Measurements from ENCODE around the gene TOX2.

The TOX2 gene

DNA sequence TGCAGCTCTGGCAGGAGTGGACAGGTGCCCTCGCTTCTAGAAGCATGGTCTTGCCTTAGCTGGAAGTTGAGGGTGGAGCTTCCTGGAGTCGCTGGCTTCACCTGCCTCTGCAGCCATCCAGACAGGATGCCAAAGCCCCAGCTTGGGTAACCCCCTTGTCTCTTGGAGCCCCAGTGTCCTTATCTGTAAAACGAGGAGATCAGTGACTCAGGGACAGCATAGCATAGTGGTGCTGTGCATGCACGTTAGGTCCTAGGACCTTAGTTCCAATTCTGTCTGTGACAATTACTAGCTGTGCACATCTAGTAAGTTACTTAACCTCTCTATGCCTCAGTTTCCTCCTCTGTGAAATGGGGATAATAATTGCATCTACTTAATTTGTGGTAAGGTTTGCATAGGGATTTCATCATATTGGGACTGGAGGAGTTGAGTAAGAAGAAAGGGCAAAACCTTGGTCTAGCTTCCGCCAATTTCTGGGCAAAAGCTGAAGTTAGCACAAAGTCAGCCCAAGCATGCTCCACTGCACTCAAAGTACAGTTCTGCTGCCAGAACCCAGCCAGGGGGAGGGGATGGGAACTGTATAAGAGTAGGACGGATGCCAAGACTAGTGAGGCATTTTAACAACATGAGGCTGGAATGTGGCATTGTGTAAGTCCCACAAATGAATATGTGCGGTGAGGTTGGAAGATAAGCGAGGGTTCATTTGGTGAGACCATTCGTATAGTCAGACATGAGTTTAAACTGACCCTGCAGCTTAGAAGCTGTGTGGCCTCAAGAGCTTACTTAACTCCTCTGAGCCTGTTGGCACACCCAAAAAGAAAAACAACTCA is 24.5 kb downstream of the TOX2 start:
- no peak for DNase-seq (ENCODE audit: low read depth)

DNA sequence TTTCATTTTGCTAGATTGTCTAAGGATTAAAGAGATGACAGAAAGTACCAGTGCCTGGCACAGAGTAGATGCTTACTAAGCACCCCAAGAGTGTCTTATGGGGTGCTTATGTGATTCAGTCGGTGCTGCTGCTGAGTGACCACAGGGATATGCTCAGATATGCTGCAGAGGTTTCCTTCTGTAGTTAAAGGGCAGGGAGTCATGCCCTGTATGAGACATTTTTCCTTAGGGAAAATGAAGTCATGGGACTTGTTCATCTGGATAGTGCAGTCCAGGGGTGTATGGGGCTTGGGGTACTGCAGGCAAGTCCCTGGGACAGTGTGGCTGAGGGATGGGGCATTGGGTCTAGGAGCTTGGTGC is 25.1 kb downstream of the TOX2 start:
- no peak for DNase-seq (ENCODE audit: low read depth)

DNA sequence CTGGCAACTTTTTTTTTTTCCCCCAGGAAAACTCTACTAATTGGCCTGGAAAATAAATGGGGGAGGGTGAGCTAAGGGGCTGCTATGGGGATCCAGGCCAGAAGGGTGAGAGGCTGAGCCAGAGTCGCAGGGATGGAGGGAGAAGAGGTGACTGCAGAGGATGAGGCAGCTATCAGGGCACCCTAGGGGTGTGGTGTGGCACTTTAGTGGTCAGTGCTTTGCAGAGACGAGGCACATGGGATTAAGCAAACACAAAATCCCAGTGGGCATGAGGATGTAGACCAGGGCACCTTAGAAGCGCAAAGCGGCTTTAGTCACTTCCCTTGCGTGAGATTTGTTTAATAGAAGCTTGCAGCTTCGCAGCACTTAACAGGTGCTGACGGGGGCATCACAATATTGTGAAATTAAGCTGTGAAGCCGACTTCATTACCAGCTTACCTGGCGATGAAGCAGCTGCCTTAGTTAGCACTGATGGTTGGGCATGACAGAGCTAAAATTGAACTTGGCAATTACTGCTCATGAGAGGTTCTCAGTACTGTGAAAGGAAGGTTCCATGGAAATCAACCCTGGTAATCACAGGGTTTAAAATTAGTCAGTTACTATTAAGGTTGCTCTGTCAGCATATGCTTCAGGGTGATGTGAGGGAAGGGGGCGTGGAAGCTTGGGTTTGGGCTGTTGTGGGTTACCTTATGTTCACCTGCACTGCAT is 26.0 kb downstream of the TOX2 start:
- DNase-seq (ENCODE audit: low read depth) = no peak

DNA sequence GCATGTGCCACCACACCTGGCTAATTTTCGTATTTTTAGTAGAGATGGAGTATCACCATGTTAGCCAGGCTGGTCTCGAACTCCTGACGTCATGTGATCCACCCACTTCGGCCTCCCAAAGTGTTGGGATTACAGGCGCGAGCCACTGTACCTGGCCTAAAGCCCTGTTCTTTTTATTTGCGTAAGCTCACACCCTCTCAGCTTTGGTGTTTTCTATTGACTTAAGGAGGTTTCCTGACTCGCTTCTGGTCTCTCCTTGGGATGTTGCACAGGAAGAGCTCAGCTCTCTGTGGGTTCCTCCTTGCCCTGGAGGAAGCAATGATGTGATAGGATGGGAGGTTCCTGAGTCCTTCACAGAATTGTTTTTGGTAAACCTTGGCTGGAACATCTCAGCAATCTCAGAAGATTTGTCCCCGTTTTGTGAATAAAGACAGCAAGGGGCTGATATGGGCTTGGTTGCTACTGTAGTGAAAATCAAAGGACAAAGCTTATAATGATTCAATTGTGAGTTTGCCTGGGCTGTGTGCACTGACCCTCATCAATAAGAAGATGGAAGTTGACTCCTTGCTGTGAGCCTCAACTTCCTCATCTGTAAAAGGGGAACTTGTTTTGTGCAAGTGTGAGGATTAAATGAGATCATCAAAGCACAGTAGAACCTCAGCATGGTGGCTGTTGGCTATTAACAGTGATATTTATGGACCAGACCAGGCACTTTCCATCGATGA is 27.0 kb downstream of the TOX2 start:
- no peak for DNase-seq (ENCODE audit: low read depth)

DNA sequence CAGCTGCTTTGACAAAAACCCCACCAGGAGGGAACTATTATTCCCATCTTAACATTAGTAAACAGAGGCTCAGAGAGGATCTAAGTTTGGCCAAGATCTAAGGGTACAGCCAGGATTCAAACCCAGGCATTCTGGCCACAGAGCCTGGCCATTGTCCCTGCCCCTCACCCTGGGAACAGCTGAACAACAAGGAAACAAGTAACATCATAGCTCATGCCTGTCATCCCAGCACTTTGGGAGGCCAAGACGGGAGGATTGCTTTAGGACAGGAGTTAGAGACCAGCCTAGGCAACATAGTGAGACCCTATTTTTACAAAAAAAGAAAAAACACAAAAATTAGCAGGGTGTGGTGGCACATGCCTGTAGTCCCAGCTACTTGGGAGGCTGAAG is 27.5 kb downstream of the TOX2 start:
- no peak for DNase-seq (ENCODE audit: low read depth)

DNA sequence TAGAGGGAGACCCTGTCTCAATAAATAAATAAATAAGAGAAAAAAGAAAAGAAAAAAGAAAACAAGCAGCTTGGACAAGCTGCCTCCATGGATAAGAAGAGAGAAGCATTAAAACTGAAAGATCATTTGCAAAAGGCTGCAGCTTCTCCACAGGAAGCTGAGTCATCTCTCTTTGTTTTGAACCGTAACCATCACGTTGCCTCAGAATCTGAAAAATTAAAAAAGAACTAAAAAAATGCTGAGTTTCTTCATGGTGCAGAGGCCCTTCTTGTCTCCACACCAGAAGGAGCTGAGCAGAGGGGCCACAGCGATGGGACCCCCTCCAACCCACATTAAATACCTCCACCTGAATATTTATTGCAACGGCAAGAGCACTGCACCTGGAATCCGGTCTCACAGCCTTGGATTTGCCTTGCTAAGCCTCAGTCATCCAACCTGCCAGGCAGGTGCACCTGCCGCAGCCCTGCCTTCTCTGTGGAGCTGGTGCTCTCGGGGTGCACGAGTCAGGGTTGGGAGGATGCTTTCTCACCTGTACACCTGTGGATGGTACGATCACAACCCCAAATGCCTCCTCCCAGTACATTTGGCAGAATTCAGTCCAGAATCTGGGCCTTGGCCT is 28.1 kb downstream of the TOX2 start:
- DNase-seq (ENCODE audit: low read depth) = no peak

DNA sequence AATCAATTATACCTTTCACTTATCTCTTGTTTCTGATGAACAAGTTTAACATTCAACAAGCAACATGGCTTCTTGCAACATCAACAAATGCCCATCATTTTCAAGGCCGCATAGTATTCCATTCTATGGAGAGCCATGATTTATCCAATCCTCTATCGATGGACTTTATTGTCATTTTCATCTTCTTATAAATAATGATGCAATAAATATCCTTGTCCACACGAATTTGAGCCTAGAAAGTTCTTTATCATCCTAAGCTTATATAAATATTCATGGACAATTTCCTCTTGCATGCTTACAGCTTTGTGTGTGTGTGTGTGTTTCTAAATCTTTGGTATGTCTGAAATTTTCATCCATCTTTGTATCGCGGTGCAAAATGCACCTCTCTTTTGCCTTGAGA is 29.1 kb downstream of the TOX2 start:
- DNase-seq (ENCODE audit: low read depth) = no peak

DNA sequence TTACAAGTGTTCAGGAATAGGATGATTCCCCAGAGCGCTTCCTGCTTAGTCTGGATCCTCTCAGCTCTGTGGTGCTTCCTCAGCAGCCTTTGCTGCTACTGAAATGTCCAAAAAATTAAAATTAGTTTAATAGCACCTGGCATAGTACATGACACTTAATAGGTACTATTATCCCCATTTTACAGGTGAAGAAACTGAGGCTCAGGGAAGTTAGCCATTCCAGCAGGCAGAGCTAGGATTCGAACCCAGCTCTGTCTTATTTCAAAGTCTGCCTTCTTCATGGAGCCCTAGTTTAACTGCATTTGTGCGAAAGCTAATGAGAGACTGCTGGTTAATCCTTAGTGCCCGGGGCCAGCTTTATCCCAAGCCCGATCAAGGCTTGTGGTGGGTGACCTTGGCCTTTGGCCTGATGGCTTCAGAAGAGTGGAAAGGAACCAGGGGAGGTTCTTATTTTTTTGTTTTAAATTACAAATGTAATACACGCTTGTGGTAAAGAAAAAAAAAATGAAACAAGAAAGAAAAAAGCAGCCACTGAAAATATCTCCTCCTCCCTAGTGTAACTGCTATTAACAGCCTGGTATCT is 30.1 kb downstream of the TOX2 start:
- no peak for DNase-seq (ENCODE audit: low read depth)

DNA sequence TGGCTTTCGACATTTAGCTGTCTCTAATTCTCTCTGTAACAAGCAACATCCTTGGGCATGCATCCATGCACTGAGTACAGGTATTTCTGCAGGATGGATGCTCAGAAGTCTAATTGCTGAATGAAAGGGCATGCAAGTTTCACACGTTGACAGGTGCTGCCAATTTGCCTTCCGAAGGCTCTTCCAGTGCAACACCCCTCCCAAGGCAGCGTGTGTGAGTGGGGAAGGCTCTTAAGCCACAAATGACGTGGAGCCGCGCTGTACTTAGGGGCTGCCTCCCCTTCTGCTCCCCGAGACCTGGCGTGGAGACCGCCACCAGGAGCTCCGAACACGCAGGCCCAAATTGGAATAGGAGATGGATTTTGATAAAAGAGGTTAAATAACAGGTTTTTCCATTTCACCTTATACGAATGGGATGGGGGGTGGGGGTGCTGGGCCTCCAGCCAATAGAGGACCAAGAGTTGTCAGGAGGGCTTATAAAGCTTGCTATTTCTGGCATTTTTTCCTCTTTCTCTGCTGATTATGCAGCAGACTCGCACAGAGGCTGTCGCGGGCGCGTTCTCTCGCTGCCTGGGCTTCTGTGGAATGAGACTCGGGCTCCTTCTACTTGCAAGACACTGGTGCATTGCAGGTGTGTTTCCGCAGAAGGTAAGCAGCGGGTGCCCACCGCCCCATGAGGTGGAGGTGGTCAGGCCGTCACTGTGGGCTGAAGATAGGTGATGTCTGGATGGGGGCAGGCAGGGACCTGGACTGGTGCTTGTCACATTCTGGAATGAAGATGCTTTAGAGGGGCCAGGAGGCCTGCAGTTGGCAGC is 30.9 kb downstream of the TOX2 start:
- DNase-seq (ENCODE audit: low read depth) = no peak

DNA sequence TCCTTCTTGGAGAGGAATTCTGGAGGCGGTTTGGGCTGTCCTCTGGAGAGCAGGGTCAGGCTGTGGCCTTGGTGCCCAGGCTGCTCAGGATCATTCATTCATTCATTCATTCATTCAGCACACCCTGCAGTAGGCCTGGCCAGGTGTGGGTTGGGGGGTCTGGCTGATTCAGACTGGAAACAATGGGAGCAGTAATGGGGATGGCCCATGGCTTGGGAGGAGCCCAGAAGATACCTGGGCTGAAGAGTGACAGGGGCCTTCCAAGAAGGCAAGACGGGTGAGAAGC is 31.5 kb downstream of the TOX2 start:
- DNase-seq (ENCODE audit: low read depth) = no peak

DNA sequence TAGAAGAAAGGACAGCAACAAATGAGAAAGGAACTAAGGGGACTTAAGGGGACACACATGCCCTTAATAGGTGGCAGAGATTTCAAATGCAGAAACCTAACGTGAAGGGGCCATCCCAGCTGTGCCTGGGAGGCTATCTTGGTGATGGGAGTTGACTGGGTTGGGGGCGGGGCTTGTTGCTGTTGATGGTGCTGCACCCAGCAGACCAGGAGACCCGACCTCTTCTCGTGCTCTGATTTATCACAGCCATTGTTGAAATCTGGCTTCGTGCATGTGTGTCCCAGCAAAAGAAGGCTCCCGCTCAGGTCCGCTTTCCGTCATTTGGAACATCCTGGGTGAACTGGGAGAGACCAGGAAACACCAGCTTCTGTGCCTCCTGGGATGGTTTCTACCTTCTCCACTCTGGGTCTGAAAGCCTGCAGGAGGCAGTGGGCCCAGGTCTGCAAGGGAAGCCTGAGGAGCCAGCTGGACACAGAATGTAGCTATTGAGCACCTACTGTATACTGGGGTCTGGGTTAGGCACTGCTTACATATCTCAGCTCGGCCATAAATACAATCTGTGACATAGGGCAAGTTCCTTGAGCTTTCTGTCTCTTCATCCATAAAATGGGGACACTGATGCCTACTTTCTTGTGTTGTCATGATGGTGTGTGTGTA is 32.1 kb downstream of the TOX2 start:
- no peak for DNase-seq (ENCODE audit: low read depth)

DNA sequence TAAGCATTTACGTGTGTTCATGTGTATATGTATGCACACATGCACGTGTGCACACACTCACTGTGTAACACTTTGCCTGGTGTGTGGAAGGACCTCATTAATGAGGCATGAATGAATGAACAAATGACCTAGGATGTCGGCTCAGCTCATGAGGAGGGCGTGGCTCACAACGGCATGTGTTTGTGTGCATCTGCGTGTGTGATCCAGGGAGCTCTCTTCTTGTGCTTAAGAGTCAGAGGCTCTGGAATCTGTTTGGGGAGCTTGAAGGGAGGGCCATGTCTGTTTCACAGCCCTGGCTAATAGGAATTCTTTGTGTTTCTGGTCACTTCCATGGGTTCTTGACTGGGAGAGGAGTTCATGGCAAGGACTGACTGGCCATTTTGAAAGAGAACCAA is 32.7 kb downstream of the TOX2 start:
- DNase-seq (ENCODE audit: low read depth) = no peak

DNA sequence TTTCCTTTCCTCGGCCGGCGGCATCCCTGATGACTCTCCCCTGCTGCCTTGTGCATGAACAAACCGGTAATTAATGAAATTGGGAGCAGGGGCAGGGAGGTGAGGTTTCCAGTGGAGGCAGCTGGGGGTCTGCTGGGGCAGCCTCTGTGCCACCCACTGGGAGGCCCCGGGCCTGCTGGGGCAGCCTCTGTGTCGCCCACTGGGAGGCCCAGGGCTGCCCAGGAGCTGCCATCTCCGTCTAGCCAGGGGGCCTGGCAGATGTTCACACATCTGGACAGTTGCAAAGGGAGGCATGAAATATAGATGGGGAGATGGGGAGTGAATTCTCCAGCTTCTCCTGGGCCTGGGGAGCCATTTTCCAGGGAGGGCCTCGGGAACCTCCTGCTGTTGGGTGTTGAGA is 33.8 kb downstream of the TOX2 start:
- no peak for DNase-seq (ENCODE audit: low read depth)

DNA sequence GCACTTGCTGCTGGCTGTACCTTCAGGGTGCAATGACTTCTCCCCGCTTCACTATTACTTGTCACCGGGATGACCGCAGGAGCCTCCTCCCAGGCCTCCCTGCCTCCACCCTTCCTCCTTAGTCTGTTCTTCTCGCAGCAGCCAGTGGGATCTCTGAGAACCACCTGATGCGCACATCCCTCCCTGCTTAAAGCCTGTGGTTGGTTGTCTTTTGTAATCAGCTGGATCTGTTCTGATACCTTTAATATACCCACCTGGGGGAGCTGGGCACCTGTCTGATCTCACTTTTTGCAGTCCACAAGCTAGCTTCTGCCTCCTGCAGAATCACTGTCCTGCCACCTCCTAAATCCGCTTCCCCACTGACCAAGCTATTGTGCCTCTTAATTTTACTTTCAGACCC is 34.6 kb downstream of the TOX2 start:
- DNase-seq (ENCODE audit: low read depth) = no peak

DNA sequence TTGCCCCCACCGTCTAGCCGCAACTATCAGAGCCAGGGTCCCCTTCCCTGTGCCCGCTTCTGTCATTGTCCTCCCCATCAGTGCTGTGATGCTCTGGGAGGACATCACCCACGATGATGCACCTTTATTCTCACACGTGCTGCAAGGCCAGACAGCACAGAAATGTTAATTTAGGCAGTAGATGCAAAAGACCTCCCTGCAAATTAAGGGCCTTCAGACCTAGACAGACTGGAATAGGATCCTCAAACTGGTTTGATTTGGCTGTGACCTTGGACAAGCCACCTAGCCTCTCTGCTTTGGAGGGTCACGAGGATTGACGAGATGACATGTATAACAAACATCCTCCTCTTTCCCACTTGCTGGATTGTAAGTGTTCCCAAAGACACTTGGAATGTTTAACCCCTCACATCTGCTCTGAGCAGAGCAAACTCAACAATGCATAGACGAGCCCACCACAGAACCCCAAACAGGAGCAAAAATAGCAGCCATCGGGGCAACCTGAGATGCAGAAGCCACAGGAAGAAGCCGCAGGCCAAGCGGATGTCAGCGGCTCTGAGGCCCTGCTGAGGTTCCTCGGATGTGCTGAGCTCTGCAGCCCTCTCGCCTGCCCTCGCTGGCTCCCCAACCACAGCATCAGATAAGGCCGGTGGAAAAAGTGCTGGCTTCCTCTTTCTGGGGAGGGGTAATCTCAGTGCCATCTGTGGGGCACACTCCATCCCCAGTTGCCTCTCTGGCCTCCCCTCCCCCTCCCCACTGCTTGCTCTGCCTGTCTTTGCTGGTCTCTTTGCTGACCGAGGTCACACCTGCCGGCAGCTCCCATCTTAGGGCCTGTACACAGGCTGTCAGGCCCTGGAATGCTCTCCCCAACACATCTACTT is 35.3 kb downstream of the TOX2 start:
- DNase-seq (ENCODE audit: low read depth) = peak; percentile 65

DNA sequence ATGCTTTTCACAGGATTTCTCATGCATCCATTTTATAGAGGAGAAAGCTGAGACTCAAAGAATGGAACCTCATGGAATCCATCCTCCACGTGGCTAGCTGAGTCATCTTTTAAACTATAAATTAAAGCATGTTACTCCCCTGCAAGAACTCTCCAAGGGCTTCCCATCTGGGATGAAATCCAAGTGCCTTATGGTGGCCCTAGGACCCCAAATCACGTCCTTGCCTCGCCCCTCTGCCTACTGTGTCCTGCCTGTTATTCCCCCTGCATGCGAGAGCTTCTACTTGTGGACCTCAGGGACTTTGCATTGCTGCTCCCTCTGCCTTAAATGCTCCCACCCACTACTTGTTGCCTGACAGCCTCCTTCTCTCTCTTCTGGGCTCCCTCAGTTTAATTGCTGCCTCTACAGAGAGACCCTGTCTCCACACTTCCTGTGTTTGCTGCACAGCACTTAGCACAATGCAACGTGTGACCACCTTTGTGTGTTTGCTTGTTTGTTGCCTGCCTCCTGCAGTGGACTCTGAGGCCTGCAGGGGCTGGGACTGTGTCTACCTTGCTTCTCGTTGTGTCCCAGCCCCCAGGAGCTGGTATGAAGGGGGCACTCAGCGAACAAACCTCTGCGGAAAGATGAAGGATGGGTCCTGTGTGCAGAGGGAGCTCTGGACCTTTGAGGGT is 39.4 kb downstream of the TOX2 start:
- no peak for DNase-seq (ENCODE audit: low read depth)

DNA sequence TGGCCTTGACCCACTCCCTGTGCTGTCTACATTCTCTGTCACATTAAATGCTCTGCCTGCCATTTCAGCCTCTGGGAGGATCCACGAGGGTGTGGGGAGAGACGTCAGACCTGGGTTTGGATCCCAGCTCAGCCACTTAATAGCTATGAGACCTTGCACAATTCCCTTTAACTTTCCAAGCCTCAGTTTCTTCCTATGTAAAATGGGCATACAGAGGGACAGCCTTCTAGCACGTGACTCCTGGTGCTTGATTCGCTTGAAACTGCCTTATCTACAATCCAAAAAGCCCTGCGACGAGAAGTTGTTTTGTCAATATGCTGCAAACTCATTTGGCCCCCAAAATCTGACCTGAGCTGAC is 40.0 kb downstream of the TOX2 start:
- DNase-seq (ENCODE audit: low read depth) = no peak

DNA sequence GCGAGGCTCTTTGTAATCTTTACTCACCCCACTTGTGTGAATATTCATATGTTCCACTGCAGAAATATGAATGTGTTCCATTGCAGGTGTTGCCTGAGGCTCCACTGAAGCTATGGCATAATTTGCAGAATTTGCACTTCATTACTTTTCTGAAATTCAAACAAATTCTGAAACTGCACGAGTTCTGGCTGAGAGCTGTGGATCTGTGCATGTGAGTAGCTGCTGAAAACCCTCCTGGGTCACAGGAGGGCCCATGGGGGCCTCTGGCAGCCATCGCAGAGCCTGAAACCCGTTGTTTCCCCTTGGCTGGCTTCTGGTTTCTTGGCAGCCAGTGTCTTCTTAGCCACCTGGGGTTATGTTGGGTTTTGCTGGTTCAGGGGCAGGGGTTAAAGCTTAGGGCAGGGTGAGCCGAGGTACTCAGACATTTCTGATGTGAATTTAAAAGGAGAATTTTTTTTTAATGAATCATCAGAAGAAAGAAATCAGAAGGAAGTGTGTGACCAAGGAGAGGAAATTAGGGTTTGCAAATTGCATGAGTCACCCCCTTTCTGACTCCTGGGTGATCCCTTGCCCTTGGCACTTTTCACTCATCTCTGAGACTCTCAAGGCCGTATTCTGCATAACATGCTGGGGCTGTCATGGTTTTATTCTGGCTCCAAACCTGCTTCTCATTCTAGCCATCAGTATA is 40.6 kb downstream of the TOX2 start:
- peak; percentile 33 for DNase-seq (ENCODE audit: low read depth)

DNA sequence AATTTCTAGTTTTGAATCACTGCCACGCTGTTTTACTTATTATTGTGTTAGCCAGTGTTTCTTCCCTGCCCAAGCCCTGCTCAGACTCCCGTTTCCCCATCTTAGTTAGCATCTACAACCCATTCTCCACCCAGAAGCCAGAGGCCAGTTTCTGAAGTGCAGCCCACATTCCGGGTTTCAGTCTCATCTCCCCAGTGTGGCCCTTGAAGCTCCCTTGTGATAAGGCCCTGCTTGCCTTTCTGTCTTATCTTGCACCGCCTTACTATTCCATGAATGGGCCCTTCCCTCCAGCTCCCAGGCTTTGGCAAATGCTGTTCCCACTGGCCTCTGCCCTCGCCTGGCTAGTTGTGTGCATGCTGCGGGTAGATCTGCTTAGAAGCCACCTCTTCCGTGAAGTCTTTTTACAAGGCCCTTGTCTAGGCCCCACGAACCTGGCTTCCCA is 41.1 kb downstream of the TOX2 start:
- no peak for DNase-seq (ENCODE audit: low read depth)
